ENCODE results near the gene HES5. TPM values are rescaled to one million over a fixed set of nuclear protein-coding genes. Genes with fewer than 3 reads are reported as not detected.

HES5 gene
- total and polyA plus RNA-seq, 2 of the 13 experiments (the other 11 are each of a cell fraction or from before 2014, with no cell fraction given): not detected

DNA sequence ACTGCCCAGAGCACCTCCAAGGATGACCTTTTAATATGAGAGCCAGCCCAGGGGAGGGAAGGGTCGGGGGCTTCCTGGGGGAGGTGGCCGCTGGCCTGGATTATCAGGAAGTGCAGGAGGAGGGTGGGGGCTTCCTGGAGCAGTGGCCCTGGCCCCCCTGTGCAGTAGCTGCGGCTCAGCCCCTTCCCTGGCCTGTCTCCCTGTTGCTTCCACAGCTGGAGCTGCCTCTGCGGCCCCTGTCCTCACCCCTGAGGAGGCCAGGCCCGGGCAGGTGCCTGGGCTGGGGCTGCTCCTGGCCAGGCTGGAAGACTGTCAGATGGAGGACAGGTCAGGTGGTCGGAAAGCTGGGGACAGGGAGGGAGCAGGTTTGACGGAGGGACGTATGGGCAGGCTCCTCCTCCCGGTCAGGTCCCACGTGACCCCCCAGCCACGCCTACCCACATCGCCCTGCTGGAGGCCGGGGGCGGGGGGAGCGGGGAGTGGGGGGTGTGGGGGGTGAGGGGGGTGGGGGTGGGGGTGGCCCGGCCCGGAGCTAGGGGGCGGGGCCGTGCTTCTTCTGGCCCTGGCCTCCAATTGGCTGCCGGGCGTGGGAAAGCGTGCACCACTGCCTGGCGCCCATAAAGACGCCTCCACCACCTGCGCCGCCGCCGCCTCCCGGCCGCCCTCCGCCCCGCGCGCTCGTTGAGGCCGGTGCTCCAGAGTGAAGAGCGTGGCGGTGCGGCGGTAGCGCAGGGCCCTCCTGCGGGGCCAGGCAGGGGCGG lies 15.9 kb upstream of the HES5 start (continued):
- TF ChIP-seq, protein P1, sequence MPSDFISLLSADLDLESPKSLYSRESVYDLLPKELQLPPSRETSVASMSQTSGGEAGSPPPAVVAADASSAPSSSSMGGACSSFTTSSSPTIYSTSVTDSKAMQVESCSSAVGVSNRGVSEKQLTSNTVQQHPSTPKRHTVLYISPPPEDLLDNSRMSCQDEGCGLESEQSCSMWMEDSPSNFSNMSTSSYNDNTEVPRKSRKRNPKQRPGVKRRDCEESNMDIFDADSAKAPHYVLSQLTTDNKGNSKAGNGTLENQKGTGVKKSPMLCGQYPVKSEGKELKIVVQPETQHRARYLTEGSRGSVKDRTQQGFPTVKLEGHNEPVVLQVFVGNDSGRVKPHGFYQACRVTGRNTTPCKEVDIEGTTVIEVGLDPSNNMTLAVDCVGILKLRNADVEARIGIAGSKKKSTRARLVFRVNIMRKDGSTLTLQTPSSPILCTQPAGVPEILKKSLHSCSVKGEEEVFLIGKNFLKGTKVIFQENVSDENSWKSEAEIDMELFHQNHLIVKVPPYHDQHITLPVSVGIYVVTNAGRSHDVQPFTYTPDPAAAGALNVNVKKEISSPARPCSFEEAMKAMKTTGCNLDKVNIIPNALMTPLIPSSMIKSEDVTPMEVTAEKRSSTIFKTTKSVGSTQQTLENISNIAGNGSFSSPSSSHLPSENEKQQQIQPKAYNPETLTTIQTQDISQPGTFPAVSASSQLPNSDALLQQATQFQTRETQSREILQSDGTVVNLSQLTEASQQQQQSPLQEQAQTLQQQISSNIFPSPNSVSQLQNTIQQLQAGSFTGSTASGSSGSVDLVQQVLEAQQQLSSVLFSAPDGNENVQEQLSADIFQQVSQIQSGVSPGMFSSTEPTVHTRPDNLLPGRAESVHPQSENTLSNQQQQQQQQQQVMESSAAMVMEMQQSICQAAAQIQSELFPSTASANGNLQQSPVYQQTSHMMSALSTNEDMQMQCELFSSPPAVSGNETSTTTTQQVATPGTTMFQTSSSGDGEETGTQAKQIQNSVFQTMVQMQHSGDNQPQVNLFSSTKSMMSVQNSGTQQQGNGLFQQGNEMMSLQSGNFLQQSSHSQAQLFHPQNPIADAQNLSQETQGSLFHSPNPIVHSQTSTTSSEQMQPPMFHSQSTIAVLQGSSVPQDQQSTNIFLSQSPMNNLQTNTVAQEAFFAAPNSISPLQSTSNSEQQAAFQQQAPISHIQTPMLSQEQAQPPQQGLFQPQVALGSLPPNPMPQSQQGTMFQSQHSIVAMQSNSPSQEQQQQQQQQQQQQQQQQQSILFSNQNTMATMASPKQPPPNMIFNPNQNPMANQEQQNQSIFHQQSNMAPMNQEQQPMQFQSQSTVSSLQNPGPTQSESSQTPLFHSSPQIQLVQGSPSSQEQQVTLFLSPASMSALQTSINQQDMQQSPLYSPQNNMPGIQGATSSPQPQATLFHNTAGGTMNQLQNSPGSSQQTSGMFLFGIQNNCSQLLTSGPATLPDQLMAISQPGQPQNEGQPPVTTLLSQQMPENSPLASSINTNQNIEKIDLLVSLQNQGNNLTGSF (CRISPR knock-in tag; IDR thresholded peaks at IDR 0.05): no peak
- TF ChIP-seq ZFP37 (CRISPR knock-in tag; IDR thresholded peaks at IDR 0.05; ENCODE audit: borderline replicate concordance): no peak
- no peak for TF ChIP-seq TBX3 (IDR thresholded peaks at IDR 0.05; ENCODE audit: borderline replicate concordance)
- TF ChIP-seq NFYC (CRISPR knock-in tag; IDR thresholded peaks at IDR 0.05): peak; percentile 65
- no peak for TF ChIP-seq ZNF253 (CRISPR knock-in tag; IDR thresholded peaks at IDR 0.05; ENCODE audit: borderline replicate concordance)
- TF ChIP-seq, protein P2, sequence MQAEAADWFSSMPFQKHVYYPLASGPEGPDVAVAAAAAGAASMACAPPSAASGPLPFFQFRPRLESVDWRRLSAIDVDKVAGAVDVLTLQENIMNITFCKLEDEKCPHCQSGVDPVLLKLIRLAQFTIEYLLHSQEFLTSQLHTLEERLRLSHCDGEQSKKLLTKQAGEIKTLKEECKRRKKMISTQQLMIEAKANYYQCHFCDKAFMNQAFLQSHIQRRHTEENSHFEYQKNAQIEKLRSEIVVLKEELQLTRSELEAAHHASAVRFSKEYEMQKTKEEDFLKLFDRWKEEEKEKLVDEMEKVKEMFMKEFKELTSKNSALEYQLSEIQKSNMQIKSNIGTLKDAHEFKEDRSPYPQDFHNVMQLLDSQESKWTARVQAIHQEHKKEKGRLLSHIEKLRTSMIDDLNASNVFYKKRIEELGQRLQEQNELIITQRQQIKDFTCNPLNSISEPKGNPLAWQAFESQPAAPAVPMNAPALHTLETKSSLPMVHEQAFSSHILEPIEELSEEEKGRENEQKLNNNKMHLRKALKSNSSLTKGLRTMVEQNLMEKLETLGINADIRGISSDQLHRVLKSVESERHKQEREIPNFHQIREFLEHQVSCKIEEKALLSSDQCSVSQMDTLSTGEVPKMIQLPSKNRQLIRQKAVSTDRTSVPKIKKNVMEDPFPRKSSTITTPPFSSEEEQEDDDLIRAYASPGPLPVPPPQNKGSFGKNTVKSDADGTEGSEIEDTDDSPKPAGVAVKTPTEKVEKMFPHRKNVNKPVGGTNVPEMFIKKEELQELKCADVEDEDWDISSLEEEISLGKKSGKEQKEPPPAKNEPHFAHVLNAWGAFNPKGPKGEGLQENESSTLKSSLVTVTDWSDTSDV (CRISPR knock-in tag; IDR thresholded peaks at IDR 0.05): 0 out of 2 replicates have a peak, but pooled peaks have one; percentile 27
- TF ChIP-seq, protein P3, sequence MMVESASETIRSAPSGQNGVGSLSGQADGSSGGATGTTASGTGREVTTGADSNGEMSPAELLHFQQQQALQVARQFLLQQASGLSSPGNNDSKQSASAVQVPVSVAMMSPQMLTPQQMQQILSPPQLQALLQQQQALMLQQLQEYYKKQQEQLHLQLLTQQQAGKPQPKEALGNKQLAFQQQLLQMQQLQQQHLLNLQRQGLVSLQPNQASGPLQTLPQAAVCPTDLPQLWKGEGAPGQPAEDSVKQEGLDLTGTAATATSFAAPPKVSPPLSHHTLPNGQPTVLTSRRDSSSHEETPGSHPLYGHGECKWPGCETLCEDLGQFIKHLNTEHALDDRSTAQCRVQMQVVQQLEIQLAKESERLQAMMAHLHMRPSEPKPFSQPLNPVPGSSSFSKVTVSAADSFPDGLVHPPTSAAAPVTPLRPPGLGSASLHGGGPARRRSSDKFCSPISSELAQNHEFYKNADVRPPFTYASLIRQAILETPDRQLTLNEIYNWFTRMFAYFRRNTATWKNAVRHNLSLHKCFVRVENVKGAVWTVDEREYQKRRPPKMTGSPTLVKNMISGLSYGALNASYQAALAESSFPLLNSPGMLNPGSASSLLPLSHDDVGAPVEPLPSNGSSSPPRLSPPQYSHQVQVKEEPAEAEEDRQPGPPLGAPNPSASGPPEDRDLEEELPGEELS (CRISPR knock-in tag; IDR thresholded peaks at IDR 0.05): no peak; the same call in 1 of the 2 replicates
- TF ChIP-seq, protein P4, sequence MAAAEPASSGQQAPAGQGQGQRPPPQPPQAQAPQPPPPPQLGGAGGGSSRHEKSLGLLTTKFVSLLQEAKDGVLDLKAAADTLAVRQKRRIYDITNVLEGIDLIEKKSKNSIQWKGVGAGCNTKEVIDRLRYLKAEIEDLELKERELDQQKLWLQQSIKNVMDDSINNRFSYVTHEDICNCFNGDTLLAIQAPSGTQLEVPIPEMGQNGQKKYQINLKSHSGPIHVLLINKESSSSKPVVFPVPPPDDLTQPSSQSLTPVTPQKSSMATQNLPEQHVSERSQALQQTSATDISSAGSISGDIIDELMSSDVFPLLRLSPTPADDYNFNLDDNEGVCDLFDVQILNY (CRISPR knock-in tag; conservative IDR thresholded peaks at IDR 0.05): no peak
- TF ChIP-seq, protein P5, sequence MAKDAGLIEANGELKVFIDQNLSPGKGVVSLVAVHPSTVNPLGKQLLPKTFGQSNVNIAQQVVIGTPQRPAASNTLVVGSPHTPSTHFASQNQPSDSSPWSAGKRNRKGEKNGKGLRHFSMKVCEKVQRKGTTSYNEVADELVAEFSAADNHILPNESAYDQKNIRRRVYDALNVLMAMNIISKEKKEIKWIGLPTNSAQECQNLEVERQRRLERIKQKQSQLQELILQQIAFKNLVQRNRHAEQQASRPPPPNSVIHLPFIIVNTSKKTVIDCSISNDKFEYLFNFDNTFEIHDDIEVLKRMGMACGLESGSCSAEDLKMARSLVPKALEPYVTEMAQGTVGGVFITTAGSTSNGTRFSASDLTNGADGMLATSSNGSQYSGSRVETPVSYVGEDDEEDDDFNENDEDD (CRISPR knock-in tag; IDR thresholded peaks at IDR 0.05; ENCODE audit: borderline replicate concordance): peak; percentile 70; the same call in 1 of the 2 replicates
- no peak for TF ChIP-seq ZNF207 (IDR thresholded peaks at IDR 0.05; ENCODE audit: borderline replicate concordance)
- TF ChIP-seq, protein P6, sequence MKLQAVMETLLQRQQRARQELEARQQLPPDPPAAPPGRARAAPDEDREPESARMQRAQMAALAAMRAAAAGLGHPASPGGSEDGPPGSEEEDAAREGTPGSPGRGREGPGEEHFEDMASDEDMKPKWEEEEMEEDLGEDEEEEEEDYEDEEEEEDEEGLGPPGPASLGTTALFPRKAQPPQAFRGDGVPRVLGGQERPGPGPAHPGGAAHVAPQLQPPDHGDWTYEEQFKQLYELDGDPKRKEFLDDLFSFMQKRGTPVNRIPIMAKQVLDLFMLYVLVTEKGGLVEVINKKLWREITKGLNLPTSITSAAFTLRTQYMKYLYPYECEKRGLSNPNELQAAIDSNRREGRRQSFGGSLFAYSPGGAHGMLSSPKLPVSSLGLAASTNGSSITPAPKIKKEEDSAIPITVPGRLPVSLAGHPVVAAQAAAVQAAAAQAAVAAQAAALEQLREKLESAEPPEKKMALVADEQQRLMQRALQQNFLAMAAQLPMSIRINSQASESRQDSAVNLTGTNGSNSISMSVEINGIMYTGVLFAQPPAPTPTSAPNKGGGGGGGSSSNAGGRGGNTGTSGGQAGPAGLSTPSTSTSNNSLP (IDR thresholded peaks at IDR 0.05; ENCODE audit: low read depth, low read length): no peak

All from HepG2 (cell line).